Epithelial cell of esophagus (primary cell): Measurements from ENCODE around the gene ITIH3.

Source experiments
- DNase-seq: peaks from one replicate; pipeline ENCODE4 v3.0.0; 2010; ENCODE audit warnings: low read depth
- H3K4me3 ChIP-seq: 2 replicates; pipeline ENCODE4 v1.5.1; 2011; ENCODE audit warnings: mild to moderate bottlenecking, low read length, control low read depth
- TF ChIP-seq, protein P1 (sequence below): IDR thresholded peaks from 2 replicates; pipeline ENCODE4 v1.5.1; 2011; ENCODE audit warnings: low read depth, mild to moderate bottlenecking, low read length, control low read depth, inconsistent platforms; ENCODE audit not compliant: insufficient read depth; ENCODE audit errors: missing control alignments

The ITIH3 gene

GRCh38 chr3:52770496-52771333 lies 23.9 kb upstream of the ITIH3 start, which contains the start of gene NEK4:
Gene NEK4, minus strand, starts transcription at chr3:52770940. Its CDS starts 194 bp downstream, at chr3:52770746.
- TF ChIP-seq, protein P1, sequence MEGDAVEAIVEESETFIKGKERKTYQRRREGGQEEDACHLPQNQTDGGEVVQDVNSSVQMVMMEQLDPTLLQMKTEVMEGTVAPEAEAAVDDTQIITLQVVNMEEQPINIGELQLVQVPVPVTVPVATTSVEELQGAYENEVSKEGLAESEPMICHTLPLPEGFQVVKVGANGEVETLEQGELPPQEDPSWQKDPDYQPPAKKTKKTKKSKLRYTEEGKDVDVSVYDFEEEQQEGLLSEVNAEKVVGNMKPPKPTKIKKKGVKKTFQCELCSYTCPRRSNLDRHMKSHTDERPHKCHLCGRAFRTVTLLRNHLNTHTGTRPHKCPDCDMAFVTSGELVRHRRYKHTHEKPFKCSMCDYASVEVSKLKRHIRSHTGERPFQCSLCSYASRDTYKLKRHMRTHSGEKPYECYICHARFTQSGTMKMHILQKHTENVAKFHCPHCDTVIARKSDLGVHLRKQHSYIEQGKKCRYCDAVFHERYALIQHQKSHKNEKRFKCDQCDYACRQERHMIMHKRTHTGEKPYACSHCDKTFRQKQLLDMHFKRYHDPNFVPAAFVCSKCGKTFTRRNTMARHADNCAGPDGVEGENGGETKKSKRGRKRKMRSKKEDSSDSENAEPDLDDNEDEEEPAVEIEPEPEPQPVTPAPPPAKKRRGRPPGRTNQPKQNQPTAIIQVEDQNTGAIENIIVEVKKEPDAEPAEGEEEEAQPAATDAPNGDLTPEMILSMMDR, result no peak
- peak within 1 kb of the TSS; percentile 70 for H3K4me3 ChIP-seq
- DNase-seq, result peak; percentile 90

- TF ChIP-seq, protein P1, result no peak
- peak overlapping the region; percentile 70 for H3K4me3 ChIP-seq
- DNase-seq, result no peak
These were observed 23.3 kb upstream of the ITIH3 start for GRCh38 chr3:52771334-52771681.

DNA sequence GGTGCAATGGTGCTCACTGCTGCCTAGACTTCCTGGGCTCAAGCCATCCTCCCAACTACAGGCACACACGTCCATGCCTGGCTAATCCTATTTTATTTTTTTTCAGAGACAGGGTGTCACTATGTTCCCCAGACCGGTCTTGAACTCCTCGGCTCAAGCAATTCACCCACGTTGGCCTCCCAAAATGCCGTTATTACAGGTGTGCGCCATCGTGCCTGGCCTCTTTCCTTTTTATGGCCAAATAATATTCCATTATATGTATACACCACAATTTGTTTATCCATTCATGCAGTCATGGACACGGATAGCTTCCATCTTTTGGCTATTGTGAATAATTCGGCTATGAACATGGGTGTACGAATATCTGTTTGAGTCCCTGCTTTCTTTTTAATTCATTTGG lies 22.9 kb upstream of the ITIH3 start:
- no peak overlapping the region for H3K4me3 ChIP-seq
- TF ChIP-seq, protein P1, result no peak
- no peak for DNase-seq

DNA sequence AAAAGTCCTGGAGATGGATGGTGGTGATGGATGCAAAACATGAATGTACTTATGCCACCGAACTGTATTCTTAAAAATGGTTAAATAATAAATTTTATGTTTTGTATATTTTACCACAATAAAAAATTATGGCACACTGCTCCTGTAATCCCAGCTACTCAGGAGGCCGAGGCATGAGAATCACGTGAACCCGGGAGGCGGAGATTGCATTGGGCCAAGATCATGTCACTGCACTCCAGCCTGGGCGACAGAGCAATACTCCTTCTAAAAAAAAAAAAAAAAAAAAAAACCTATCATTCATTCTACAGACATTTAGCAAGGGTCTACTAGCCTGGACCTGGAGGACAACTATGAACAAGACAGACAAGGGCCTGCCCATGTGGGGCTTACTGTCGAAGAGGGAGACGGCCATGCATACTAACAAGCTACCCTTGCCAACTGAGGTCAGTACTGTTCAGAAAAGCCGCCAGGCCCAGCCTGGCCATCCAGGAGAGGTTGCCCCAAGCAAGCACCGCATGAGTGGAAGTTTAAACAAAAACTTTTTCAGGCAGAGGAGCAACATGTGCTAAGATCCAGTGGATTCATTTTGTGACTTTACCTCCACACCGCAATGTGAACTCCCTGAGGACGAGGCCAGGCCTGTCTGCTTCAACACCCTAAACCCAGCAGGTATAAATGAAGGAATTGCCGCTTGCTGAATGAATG lies 21.1 kb upstream of the ITIH3 start:
- TF ChIP-seq, protein P1, result no peak
- H3K4me3 ChIP-seq, result no peak overlapping the region
- no peak for DNase-seq

DNA sequence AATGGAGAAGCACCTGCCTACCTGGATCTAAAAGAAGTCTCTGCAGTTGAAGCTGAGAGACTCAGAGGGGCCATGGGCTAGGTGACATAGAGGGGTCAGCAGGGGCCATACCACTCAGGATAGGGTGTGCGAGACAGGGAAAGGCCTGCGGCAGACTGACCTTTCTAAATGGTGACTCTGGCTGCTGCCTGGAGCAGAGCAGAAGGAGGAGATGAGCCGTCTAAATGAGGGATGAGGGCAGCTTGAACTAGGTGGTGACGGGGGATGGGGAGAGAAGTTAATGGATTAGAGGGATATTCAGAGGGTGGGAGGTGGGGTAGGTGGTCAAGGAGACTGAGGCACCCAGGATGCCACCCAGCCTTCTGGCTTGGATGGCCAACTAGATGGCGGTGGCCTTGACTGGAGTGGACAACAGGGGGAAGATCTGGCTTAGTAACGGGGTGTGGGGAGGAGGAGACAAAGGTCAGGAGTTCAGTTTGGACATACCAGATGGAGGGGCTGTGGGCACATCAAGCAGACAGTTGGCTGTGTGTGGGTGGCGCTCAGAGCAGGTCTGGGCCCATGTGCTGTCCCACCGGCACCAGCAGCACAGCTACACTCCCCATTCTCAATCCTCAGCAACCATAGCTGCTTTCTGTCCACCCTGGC lies 20.4 kb upstream of the ITIH3 start:
- no peak overlapping the region for H3K4me3 ChIP-seq
- TF ChIP-seq, protein P1, result no peak

DNA sequence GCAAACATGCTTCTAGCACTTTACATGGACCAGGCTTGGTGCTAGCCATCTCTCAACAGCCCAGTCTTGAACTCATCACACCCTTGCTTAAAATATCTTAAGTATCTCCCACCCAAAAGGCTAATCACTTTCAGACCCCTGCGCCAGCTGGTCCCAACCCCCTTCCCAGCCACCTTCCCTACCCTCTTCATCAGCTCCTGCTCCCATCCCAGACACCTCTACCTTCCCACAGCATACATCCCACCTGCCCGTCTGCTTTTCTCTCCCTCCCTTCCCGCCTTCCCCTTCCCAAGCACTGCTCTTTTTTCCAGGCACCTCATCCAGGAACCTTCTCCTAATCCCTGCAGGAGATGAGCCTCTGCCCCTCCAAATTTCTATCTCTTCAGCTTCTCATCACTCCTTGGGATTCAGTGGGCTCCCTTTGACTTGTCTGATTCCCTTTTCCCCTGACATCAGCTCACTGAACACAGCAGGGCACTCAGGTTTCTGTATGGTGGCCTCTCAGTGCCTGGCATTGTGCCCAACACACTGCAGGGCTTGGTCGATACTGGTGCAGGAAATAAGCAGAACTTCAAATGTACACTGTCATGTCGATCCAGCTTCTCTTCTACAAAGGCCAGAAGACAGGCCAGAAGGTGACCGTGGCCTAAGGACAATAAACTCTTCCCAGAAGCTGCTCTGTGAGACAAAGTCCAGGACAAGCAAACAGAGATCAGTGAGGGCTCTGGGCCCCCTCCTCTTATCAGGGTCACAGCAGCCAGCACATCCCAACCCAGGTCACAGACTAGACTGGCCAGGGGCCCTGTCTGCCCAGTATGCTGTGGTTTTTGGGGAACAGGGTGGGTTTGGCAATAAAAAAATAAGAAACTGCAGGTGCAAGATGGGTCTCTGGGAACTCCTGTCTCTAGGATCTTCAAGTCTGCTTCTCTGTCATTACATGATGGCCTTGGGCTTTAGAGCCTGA lies 19.4 kb upstream of the ITIH3 start:
- no peak for DNase-seq
- H3K4me3 ChIP-seq, result no peak overlapping the region
- TF ChIP-seq, protein P1, result no peak

More for the DNA sequence above, 20.4 kb upstream of the ITIH3 start:
- no peak for DNase-seq
